Karpas-422 (cell line): ENCODE results near the gene S1PR1. TPM values are rescaled to one million over a fixed set of nuclear protein-coding genes. Genes with fewer than 3 reads are reported as not detected.

Experiments
- DNase-seq: peaks from one replicate; pipeline ENCODE4 v3.0.0-alpha.2; 2015
- H2AFZ ChIP-seq: fragments of 200-600 bp; sonication (generic); 2 replicates; pipeline ENCODE4 v1.6.1; 2014; ENCODE audit warnings: antibody characterized with exemption, low read length, mixed read lengths
- H3K27ac ChIP-seq: fragments of 200-600 bp; sonication (generic); 2 replicates; pipeline ENCODE4 v1.5.1; 2014; ENCODE audit warnings: mild to moderate bottlenecking, low read length, moderate library complexity
- H3K27me3 ChIP-seq: fragments of 200-600 bp; sonication (generic); 2 replicates; pipeline ENCODE4 v1.6.1; 2014; ENCODE audit warnings: low read length, mixed read lengths
- H3K36me3 ChIP-seq: fragments of 200-600 bp; sonication (generic); 2 replicates; pipeline ENCODE4 v1.6.1; 2014; ENCODE audit warnings: low read length, mixed read lengths; ENCODE audit not compliant: insufficient read depth
- H3K4me1 ChIP-seq: fragments of 200-600 bp; sonication (generic); 2 replicates; pipeline ENCODE4 v1.6.1; 2014; ENCODE audit warnings: mild to moderate bottlenecking, low read length, mixed read lengths
- H3K4me2 ChIP-seq: fragments of 200-600 bp; sonication (generic); 2 replicates; pipeline ENCODE4 v1.6.1; 2014; ENCODE audit warnings: low read length, low read depth, mild to moderate bottlenecking; ENCODE audit not compliant: poor library complexity, severe bottlenecking
- H3K4me3 ChIP-seq: fragments of 200-600 bp; sonication (generic); 2 replicates; pipeline ENCODE4 v1.5.1; 2014; ENCODE audit warnings: mild to moderate bottlenecking, antibody characterized with exemption, low read length, mixed read lengths
- H3K79me2 ChIP-seq: fragments of 200-600 bp; sonication (generic); 2 replicates; pipeline ENCODE4 v1.6.1; 2014; ENCODE audit warnings: mild to moderate bottlenecking, low read length, mixed read lengths
- H3K9ac ChIP-seq: fragments of 200-600 bp; sonication (generic); 2 replicates; pipeline ENCODE4 v1.6.0; 2014; ENCODE audit warnings: low read length
- H3K9me2 ChIP-seq: fragments of 200-600 bp; sonication (generic), shearing (Covaris generic); replicated peaks from 2 replicates; pipeline ENCODE4 v1.6.0; 2014; ENCODE audit warnings: mild to moderate bottlenecking, low read length, moderate library complexity; ENCODE audit not compliant: insufficient read depth
- H3K9me3 ChIP-seq: fragments of 300-700, 200-600 bp; sonication (generic); 2 replicates; pipeline ENCODE4 v1.6.1; 2014; ENCODE audit warnings: low read length, mixed read lengths
- H4K20me1 ChIP-seq: fragments of 200-600 bp; sonication (generic); 2 replicates; pipeline ENCODE4 v1.6.1; 2014; ENCODE audit warnings: mild to moderate bottlenecking, antibody characterized with exemption, low read length, low read depth; ENCODE audit not compliant: insufficient read depth
- total RNA-seq: library from RNA; depleted of rRNA; stranded (reverse); fragments of >200 nt; shearing (Covaris generic); gene quantifications from 2 replicates; pipeline ENCODE4 v1.2.3, GENCODE V29; 2014; ENCODE audit warnings: low replicate concordance

S1PR1 gene
- total RNA-seq, 1 experiment from 2014 or later = not detected

GRCh38 chr1:101267082-101267481 lies 30.3 kb downstream of the S1PR1 start:
- Histone ChIP-seq H3K9ac (no peak overlapping the region), H3K4me2 (no peak overlapping the region), H3K9me3 (no peaks in the 10 kb centered on the region; the same call in 1 of the 2 replicates), H2AFZ (no peak overlapping the region), H4K20me1 (no peaks in the 10 kb centered on the region), H3K27ac (no peak overlapping the region), H3K79me2 (no peaks in the 10 kb centered on the region), H3K4me1 (peaks cover 7% of the 10 kb centered on the region), H3K27me3 (no peaks in the 10 kb centered on the region), H3K9me2 (no peaks in the 10 kb centered on the region), H3K36me3 (no peaks in the 10 kb centered on the region), H3K4me3 (no peak overlapping the region)
- no peak for DNase-seq

GRCh38 chr1:101268893-101269292 lies 32.1 kb downstream of the S1PR1 start:
- DNase-seq = no peak
- H3K36me3 ChIP-seq = no peaks in the 10 kb centered on the region
- no peaks in the 10 kb centered on the region for H3K79me2 ChIP-seq
- H4K20me1 ChIP-seq = no peaks in the 10 kb centered on the region
- no peaks in the 10 kb centered on the region for H3K27me3 ChIP-seq
- H3K4me2 ChIP-seq = no peak overlapping the region
- H3K9ac ChIP-seq = no peak overlapping the region
- no peaks in the 10 kb centered on the region for H3K9me2 ChIP-seq
- H3K4me1 ChIP-seq = no peaks in the 10 kb centered on the region
- H2AFZ ChIP-seq = no peak overlapping the region
- H3K9me3 ChIP-seq = no peaks in the 10 kb centered on the region; the same call in 1 of the 2 replicates
- H3K27ac ChIP-seq = no peak overlapping the region
- no peak overlapping the region for H3K4me3 ChIP-seq

DNA sequence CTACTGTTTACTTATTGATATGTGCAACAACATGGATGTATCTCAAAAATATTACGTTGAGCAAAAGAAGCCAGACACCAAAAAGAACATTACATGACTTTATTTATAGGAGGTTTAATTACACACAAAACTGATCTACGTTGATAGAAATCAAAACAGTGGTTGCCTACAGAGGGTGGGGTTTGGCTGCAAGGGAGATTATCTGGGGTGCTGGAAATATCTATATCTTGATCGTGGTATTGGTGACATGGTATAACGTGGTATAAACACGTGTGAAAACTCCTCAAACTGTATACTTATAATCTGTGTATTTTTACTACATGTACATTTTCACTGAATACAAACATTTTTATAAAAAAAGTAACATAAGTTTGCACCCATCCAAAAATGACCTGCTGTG lies 38.9 kb downstream of the S1PR1 start:
- Histone ChIP-seq H3K9me3 (no peaks in the 10 kb centered on the region; the same call in 1 of the 2 replicates), H2AFZ (no peak overlapping the region), H3K79me2 (no peaks in the 10 kb centered on the region), H3K27ac (no peak overlapping the region), H3K9me2 (no peaks in the 10 kb centered on the region), H3K4me1 (no peaks in the 10 kb centered on the region; the same call in 1 of the 2 replicates), H3K9ac (no peak overlapping the region), H3K27me3 (no peaks in the 10 kb centered on the region), H4K20me1 (no peaks in the 10 kb centered on the region), H3K36me3 (no peaks in the 10 kb centered on the region), H3K4me2 (no peak overlapping the region), H3K4me3 (no peak overlapping the region)
- no peak for DNase-seq

DNA sequence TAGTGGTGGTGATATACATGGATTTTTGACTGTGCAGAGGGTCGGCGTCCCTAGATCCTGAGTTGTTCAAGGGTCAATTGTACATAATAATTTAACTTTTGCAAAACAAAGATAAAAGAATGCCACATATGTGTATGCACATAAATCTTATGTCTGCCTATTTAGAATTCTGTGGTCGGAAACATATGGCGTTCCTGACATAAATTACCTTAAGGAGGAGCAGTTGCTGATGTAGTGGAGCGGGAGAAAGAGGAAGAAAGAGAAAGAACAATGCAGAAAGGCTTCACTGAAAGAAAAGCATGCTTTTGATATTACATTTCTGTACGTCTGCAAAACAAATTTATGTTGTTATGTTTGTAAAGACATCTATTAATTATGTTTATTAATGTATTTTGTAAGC lies 40.0 kb downstream of the S1PR1 start:
- Histone ChIP-seq H3K4me1 (no peaks in the 10 kb centered on the region; the same call in 1 of the 2 replicates), H3K4me3 (no peak overlapping the region), H3K27ac (no peak overlapping the region), H3K79me2 (no peaks in the 10 kb centered on the region), H3K9me3 (no peaks in the 10 kb centered on the region), H3K36me3 (no peaks in the 10 kb centered on the region), H3K27me3 (no peaks in the 10 kb centered on the region), H3K9me2 (no peaks in the 10 kb centered on the region), H2AFZ (no peak overlapping the region), H3K9ac (no peak overlapping the region), H3K4me2 (no peak overlapping the region), H4K20me1 (no peaks in the 10 kb centered on the region)
- no peak for DNase-seq

DNA sequence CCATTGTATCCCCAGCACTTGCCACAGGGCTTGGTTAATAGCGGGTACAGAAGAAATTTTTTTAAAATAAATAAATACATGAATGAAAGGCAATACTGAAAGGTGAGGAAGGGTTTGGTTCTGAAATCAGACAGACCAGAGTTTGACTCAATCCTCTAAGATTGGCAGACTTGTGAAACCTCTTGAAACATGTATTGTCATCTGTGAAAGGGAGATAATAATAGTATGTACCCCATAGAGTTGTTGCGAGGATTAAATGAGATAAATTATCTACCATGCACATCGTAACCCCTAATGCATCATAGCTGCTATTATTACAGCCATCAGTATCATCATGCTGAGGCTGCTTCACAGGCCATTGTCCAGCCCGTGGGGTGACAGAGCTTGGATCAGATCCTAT lies 41.4 kb downstream of the S1PR1 start:
- DNase-seq = no peak
- Histone ChIP-seq H3K36me3 (no peaks in the 10 kb centered on the region), H3K9me3 (no peaks in the 10 kb centered on the region), H4K20me1 (no peaks in the 10 kb centered on the region), H3K27ac (no peak overlapping the region), H3K9me2 (no peaks in the 10 kb centered on the region), H3K79me2 (no peaks in the 10 kb centered on the region), H3K9ac (no peak overlapping the region), H3K4me3 (no peak overlapping the region), H3K4me2 (no peak overlapping the region), H3K4me1 (no peaks in the 10 kb centered on the region; the same call in 1 of the 2 replicates), H2AFZ (no peak overlapping the region), H3K27me3 (no peaks in the 10 kb centered on the region)

DNA sequence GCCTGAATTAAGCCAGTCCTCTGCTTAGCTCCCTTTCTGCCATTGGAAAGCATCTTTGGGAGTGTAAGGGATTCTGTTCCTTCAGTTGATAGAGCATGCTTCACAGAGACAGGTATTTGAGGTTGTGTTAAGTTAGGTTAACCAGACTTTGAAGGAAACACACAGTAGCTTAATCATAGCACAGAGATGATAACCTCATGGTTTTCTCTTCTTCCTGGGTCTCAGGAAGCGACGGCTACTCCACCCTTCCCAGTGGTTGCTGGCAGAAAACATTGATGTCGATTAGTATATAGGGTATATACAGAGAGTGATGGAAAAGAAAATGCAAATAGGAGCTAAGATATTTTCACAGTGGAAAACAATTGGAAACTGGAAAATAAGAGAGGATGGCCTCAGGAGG lies 42.0 kb downstream of the S1PR1 start:
- Histone ChIP-seq H3K27ac (no peak overlapping the region), H3K79me2 (no peaks in the 10 kb centered on the region), H4K20me1 (no peaks in the 10 kb centered on the region), H3K9me2 (no peaks in the 10 kb centered on the region), H3K9ac (no peak overlapping the region), H3K27me3 (no peaks in the 10 kb centered on the region), H3K4me2 (no peak overlapping the region), H3K4me3 (no peak overlapping the region), H2AFZ (no peak overlapping the region), H3K36me3 (no peaks in the 10 kb centered on the region), H3K4me1 (no peaks in the 10 kb centered on the region; the same call in 1 of the 2 replicates), H3K9me3 (no peaks in the 10 kb centered on the region)
- DNase-seq = no peak

- no peaks in the 10 kb centered on the region for H3K79me2 ChIP-seq
- no peaks in the 10 kb centered on the region for H4K20me1 ChIP-seq
- H3K27me3 ChIP-seq = no peaks in the 10 kb centered on the region
- H3K4me2 ChIP-seq = no peak overlapping the region
- no peak for DNase-seq
- H3K36me3 ChIP-seq = no peaks in the 10 kb centered on the region
- no peaks in the 10 kb centered on the region for H3K9me2 ChIP-seq
- H3K4me3 ChIP-seq = no peak overlapping the region
- H3K4me1 ChIP-seq = no peaks in the 10 kb centered on the region; the same call in 1 of the 2 replicates
- H3K9ac ChIP-seq = no peak overlapping the region
- no peak overlapping the region for H2AFZ ChIP-seq
- no peaks in the 10 kb centered on the region for H3K9me3 ChIP-seq
- no peak overlapping the region for H3K27ac ChIP-seq
These were observed 43.3 kb downstream of the S1PR1 start for GRCh38 chr1:101280049-101280592.

GRCh38 chr1:101280942-101281654 lies 44.3 kb downstream of the S1PR1 start:
- Histone ChIP-seq H3K4me2 (no peak overlapping the region), H3K9me3 (no peaks in the 10 kb centered on the region), H3K79me2 (no peaks in the 10 kb centered on the region), H3K4me1 (no peaks in the 10 kb centered on the region; the same call in 1 of the 2 replicates), H4K20me1 (no peaks in the 10 kb centered on the region), H3K4me3 (no peak overlapping the region), H3K9me2 (no peaks in the 10 kb centered on the region), H3K27me3 (no peaks in the 10 kb centered on the region), H2AFZ (no peak overlapping the region), H3K27ac (no peak overlapping the region), H3K36me3 (no peaks in the 10 kb centered on the region), H3K9ac (no peak overlapping the region)
- DNase-seq = no peak
